VCaP (cell line): Measurements from ENCODE around the gene FALEC.
A peak's percentile ranks its signal among the peaks of the same experiment; 100 is the strongest.

Source experiments
- H3K27ac ChIP-seq: fragments of 450-650 bp; 2 replicates; pipeline ENCODE4 v1.5.1; 2017
- TF ChIP-seq, protein P1 (sequence below): fragments of 450-650 bp; conservative IDR thresholded peaks from 2 replicates; pipeline ENCODE4 v1.5.1; 2017; ENCODE audit warnings: mild to moderate bottlenecking, moderate library complexity

FALEC gene

GRCh38 chr1:150575072-150575489, 59.5 kb downstream of the FALEC start:
- H3K27ac ChIP-seq, result peak overlapping the region; percentile 97
- TF ChIP-seq, protein P1, sequence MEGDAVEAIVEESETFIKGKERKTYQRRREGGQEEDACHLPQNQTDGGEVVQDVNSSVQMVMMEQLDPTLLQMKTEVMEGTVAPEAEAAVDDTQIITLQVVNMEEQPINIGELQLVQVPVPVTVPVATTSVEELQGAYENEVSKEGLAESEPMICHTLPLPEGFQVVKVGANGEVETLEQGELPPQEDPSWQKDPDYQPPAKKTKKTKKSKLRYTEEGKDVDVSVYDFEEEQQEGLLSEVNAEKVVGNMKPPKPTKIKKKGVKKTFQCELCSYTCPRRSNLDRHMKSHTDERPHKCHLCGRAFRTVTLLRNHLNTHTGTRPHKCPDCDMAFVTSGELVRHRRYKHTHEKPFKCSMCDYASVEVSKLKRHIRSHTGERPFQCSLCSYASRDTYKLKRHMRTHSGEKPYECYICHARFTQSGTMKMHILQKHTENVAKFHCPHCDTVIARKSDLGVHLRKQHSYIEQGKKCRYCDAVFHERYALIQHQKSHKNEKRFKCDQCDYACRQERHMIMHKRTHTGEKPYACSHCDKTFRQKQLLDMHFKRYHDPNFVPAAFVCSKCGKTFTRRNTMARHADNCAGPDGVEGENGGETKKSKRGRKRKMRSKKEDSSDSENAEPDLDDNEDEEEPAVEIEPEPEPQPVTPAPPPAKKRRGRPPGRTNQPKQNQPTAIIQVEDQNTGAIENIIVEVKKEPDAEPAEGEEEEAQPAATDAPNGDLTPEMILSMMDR, result no peak

- TF ChIP-seq, protein P1, result no peak
- peak overlapping the region; percentile 97 for H3K27ac ChIP-seq
Observed at GRCh38 chr1:150575518-150576366, 60.2 kb downstream of the FALEC start.

GRCh38 chr1:150576367-150576711, 60.8 kb downstream of the FALEC start:
- H3K27ac ChIP-seq, result peak overlapping the region; percentile 97
- TF ChIP-seq, protein P1, result no peak

GRCh38 chr1:150576794-150577556, 61.4 kb downstream of the FALEC start:
- H3K27ac ChIP-seq, result peak overlapping the region; percentile 97
- TF ChIP-seq, protein P1, result no peak

- peak overlapping the region; percentile 97 for H3K27ac ChIP-seq
- TF ChIP-seq, protein P1, result no peak
Observed at GRCh38 chr1:150577557-150578271, 62.2 kb downstream of the FALEC start.

DNA sequence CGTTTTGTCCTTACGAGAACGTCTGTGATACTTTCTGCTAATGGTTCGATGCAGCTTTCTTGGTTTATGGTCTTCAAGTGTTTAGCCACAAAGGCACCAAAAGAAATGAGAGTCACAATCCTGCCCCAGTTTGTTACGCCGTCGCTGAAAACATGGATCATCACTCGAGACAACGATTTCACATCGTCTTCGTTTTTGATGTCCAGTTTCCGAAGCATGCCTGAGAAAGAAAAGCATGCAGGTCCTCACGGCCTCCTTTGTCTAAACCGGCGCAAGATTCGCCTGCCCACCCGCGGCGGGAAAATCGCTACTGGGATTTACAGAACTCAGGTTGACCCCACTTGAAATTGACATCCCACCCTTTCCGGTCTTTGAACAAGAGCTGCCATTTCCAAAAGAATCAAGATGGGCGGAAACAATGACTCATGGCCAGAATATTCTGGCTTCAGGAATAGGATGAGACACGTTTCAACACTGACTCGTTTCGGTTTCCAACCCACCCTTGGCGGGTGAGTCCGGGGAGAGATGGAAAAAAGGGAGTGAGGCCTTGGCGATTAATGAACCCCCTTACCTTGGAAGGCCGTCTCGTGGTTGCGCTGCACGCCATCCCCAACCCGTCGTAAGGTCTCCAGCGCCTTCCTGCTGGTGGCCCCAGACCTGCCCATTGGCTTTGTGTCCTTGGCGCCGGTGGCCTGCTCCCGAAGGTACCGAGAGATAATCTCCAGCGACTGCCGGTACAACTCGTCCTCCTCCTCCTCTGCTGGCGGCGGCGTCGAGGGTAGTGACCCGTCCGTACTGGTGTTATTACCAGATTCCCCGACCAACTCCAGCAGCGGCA, 62.9 kb downstream of the FALEC start:
- peak overlapping the region; percentile 97 for H3K27ac ChIP-seq

More for the DNA sequence above, 62.9 kb downstream of the FALEC start:
- TF ChIP-seq, protein P1, result no peak
